Peyer's patch (tissue), 4 donors: ENCODE measurements around the gene SLC4A7.

Experiments used
- POLR2A ChIP-seq, 2 donors: fragments of 450-650 bp; IDR thresholded peaks; one replicate each; pipeline ENCODE4 v1.5.1; 2017; ENCODE audit warnings: antibody characterized with exemption in 2 of 2, mild to moderate bottlenecking in 2 of 2, moderate library complexity in 2 of 2
- TF ChIP-seq, protein P1 (sequence below), 6 experiments: fragments of 450-650 bp in 4 of 6; fragments of 200-600 bp in 2 of 6; sonication (generic) in 1 of 6; IDR thresholded peaks; one replicate each; pipeline ENCODE4 v1.5.1; 2017 to 2019; ENCODE audit warnings: antibody characterized with exemption in 6 of 6, mild to moderate bottlenecking in 3 of 6, moderate library complexity in 1 of 6

DNA sequence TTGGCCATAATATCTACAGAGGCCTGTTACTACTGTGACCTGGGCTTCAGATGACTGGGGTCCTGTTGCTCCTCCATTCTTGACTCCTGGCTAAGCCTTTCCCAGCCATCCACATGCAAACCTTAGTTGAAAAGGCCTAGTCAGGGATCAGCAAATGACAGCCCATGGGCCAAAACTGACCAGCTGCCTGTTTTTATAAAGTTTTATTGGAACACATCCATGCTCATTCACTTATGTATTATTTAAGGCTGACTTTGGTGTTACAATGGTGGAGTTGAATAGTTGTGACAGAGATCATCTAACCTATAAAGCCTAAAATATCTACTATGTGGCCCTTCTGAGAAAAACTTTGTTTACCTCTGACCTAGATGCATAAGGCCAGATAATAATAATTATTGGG lies 16.8 kb upstream of the SLC4A7 start:
- no peak for TF ChIP-seq POLR2A (IDR thresholded peaks at IDR 0.05)
- TF ChIP-seq, protein P1, sequence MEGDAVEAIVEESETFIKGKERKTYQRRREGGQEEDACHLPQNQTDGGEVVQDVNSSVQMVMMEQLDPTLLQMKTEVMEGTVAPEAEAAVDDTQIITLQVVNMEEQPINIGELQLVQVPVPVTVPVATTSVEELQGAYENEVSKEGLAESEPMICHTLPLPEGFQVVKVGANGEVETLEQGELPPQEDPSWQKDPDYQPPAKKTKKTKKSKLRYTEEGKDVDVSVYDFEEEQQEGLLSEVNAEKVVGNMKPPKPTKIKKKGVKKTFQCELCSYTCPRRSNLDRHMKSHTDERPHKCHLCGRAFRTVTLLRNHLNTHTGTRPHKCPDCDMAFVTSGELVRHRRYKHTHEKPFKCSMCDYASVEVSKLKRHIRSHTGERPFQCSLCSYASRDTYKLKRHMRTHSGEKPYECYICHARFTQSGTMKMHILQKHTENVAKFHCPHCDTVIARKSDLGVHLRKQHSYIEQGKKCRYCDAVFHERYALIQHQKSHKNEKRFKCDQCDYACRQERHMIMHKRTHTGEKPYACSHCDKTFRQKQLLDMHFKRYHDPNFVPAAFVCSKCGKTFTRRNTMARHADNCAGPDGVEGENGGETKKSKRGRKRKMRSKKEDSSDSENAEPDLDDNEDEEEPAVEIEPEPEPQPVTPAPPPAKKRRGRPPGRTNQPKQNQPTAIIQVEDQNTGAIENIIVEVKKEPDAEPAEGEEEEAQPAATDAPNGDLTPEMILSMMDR (IDR thresholded peaks at IDR 0.05): no peak
